Measurements from ENCODE around the gene NELFB.
A peak's percentile ranks its signal among the peaks of the same experiment; 100 is the strongest.

The NELFB gene

DNA sequence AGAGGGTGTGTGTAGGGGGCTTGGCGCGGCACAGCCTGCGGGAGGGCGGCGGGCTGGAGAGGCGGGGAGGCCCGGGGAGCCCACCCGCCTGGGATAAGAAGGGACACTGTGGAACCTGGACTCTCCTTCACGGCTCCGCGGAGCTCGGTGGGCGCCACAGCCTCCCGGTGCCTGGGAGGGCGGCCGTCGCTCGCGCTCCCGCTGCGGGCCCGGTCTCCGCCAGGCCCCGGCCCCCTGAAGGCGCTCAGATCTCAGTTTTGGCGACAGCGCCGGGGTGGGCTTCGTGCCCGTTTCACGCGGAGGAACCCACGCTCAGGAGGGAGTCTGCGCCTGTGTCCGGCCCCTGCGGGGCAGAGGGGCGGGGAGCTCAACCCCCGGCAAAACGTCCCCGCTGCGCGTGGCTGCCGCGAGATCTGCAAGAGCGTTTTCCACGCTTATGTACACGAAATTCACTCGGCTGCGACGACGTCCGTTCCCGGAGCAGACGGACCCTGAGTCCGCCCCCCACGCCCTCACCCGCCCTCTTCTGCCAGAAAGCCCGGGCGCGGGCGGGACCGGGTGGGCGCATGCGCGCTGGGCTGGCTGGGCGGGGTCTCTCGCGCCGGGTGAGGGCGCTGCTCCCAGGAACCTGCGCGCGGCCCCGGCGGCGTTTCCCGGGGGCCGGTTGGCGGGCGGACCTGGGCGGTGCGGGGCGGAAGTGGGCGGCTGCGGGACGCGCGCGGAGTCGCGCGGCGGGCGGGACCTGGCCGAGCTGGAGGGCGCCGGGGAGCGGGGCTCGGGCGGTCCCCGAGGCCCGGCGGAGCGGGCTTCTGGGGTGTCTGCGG is at the start of gene NELFB:
Gene NELFB (plus strand): TSS at position 704 of the 824 bp plus-strand sequence.
- peak; percentile 96 for DNase-seq

DNA sequence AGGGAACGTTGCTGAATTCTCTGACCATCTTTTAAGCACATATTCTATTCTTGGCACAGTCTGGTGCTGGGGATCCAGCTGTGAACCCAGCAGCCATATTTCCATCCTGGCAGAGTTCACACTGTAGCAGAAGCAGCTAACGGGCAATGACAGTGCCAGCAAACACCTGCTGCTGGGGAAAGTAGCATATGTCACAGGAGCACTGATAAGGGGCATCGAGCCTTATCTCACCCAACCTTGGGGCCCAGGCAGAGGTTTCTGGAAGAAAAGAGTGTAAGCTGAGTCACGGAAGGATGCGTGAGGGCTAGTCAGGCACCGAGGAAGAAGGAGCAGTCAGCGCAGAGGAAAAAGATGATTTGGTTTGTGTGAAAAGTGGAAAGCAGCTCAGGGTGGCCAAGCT is 48.5 kb upstream of the NELFB start:
- DNase-seq, result no peak

DNA sequence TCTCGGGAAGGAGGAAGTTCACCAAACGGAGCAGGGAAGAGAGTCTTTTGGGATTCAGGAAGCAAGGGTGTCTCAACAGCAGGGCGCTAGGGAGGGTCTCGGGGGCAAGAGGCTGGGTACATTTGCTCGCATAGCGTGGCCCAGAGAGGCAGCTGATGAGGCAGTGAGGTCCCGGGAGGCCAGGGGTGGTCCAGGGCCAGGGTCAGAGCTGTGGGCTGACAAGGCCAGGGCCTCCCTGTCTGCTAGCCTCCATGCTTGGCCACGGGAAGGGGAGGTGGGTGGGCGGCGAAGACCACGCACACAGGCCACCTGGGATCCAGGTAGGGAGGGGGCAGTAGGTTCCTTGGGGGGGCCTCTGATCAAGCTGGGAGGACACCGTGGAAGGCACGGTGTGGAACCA is 43.6 kb upstream of the NELFB start:
- DNase-seq, result no peak

DNA sequence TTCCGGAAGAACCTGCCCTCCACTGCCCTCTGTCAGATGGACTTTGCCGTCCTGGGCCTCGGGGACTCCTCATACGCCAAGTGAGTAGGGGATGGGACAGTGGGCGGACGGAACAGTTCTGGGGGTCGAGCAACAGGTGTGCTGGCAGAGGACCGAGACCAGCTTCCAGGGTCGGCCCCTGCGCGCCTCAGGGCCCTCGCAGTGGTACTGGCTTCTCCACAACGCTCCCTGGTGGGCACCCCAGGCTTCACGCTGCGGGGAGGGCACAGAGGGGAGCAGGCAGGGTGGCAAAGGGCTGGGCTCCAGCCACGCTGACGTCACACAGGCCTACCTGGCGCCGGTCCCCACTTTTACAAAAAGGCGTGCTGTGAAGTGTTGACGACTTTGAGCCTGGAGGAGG is 42.6 kb upstream of the NELFB start:
- DNase-seq, result no peak

DNA sequence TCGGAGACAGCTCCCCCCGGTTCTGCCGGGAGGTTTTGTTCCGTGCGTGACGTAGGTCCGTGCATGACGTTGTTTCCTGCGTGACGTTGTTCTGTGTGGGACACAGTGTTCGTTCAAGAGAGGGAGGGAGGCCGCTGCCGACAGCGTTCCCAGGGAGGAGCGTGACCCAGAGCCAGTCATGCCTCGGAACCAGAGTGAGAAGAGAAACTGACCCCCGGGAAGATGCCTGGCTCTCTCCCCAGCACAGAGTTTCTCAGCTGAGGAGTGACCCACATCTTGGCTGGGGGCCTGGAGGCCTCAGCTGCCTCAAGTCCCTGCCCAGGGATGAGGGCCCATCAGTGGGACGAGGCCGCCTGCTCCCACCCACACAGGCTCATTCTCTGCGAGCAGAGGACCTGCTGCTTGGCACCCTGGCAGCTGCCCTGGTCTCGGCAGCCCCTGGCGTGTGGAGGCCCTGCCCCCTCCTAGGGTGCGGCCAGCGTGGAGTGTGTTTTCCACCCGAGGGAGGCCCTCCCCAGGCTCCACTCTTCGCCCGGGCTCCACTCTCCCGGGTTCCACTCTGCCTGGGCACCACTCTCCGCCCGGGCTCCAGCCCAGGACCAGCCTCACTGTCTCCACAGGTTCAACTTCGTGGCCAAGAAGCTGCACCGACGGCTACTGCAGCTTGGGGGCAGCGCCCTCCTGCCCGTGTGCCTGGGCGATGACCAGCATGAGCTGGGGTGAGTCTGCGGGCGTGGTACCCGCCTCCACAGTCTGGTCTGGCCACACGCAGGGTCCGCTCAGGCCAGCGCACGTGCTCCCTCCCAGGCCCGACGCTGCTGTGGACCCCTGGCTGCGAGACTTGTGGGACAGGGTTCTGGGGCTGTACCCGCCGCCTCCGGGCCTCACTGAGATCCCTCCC is 41.7 kb upstream of the NELFB start:
- no peak for DNase-seq

DNA sequence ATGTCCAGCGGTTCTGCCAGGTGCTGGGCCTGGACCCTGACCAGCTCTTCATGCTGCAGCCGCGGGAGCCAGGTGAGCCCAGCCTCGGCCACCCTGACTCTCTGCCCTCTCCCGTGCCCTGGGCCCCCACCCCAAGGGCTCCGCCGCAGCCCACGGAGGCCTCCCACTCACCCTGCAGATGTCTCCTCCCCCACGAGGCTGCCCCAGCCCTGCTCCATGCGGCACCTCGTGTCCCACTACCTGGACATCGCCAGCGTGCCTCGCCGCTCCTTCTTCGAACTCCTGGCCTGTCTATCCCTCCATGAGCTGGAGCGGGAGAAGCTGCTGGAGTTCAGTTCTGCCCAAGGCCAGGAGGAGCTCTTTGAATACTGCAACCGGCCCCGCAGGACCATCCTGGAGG is 40.5 kb upstream of the NELFB start:
- no peak for DNase-seq

DNA sequence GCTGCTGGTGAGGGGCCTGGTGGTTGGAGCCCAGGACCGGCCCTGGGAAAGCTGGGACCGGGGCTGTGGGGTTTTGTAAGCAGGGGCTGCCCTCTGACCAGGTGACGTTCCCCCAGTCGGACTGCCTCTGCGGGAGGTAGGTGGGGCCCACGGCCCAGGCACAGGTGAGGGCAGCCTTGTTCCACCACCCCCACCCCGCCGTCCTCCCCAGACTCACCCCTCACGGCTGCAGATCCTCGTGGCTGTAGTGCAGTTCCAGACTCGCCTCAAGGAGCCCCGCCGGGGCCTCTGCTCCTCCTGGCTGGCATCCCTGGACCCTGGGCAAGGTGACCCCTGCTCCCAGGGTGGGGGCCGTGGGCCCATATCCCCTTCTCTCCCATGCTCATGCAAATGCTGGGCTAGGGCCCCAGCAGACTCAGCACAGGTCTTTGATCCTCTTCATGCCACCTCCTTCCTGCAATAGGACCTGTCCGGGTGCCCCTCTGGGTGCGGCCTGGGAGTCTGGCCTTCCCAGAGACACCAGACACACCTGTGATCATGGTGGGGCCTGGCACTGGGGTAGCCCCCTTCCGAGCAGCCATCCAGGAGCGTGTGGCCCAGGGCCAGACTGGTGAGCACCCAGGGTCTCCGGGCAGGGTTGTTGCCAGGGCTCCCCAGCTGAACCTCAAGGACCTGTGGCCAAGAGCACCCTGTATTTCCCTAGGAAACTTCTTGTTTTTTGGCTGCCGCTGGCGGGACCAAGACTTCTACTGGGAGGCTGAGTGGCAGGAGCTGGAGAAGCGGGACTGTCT is 39.7 kb upstream of the NELFB start:
- DNase-seq, result no peak

DNA sequence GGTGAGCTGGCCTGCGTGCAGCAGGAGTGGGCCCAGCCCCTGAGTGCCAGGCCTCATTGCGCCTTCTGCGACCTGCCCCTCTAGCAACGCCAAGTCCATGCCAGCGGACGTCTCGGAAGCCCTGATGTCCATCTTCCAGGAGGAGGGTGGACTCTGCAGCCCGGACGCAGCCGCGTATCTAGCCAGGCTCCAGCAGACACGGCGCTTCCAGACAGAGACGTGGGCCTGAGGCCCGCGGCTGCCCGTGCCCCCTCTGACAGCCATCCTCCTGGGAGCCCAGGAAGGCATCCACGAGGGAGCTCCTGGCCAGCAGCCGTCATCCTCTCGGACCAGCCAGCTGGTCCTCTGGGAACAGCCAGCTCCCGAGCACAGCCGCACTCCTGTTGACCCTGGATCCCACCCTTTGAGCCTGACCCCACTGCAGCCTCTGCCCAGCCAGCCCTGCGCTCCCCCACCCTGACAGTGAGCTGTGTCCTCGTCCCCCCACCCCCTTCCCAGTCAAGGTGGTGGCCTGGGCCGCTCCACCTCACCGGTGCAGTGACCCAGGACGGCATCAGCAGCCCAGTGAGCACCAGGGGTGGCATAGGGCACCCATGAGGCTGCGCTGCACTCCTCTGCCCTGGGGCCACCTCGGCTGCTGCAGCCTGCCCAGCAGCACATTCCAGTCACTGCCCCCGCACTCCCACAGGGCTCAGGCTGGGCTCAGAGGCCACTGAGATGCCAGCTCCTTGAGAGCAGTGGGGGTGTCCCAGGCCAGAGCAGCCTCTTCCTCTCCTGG is 38.8 kb upstream of the NELFB start:
- no peak for DNase-seq

DNA sequence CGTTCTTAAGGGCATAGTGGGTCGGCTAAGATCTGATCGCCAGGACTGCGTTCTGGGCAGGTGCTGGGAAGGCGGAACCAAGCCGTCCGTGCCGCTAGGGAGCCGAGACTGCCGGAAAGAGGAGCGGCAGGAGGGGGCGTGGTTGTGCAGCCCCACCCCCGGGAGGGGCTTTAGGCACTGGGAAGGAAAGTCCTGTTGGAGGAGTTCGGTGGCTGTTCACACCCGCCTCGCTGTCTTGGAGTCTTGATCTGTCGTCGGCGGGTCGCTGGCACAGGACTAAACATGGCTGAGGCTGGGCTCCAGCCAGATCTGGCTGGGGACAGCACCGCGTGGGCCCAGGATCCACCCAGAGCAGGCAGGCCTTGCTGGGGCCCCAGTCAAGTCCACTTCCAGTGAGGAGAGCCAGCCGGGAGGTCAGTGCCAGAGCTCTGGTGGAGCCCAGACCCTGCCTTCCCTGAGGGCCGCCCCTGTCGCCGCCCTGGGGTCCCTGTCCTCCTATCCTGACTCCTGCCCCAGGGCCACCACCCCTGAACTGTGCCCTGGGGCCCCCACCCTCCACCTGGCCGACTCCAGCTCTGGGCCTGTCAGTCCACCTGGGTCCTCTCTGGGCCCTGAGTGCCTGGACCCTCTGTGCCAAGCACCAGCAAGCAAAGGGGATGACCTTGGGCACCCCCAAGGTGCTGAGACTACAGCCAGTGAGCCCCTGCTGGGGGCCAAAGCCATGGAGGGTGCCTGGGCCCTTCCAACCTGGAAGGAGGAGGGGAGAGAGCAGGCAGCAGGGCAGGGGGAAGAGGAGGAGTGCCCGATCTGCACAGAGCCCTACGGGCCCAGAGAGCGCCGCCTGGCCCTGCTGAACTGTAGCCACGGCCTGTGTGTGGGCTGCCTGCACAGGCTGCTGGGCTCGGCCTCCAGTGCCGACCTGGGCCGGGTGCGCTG is 37.6 kb upstream of the NELFB start:
- no peak for DNase-seq

DNA sequence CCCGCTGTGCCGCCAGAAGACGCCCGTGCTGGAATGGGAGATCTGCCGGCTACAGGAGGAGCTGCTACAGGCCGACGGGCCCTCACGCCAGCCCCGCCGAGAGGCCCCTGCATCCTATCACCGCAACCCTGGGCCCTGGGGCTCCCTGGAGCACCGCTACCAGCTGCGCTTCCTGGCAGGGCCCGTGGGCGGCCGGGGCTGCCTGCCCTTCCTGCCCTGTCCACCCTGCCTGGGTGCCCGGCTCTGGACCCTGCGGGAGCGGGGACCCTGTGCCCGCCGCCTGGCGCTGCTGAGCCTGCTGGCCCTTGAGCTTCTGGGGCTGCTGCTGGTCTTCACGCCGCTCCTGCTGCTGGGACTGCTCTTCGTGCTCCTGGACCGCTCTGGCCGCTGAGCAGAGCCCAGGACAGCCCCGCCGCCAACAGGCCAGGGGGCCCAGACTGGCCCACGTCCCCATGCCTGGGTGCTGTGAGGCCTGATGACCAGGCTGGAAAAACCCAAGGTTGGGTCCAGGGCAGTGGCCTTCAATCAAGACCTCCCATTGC is 36.8 kb upstream of the NELFB start:
- no peak for DNase-seq

DNA sequence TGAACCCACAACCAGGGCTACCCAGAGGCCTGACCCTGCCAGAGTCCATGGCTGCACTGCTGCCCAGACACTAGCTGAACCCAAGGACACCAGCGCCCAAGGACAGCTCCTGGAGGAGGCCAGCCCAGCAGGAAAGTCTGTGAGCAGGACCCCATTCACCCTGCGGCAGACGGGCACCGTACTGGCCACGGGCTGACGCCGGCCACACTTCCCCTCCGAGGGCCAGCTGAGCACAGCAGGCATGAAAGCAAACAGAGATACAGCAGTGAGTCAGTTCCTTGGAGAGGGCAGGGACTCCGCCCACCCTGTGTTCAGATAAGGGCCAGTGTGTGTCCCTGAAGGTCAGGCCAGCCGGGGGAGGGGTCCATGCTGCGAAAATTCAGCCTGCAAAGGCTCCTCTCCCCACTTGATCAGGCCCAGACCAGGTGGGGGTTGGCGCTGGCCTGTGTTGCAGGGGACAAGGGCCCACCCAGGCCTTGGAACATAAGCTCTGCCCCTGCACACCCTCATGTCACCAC is 36.3 kb upstream of the NELFB start:
- no peak for DNase-seq

DNA sequence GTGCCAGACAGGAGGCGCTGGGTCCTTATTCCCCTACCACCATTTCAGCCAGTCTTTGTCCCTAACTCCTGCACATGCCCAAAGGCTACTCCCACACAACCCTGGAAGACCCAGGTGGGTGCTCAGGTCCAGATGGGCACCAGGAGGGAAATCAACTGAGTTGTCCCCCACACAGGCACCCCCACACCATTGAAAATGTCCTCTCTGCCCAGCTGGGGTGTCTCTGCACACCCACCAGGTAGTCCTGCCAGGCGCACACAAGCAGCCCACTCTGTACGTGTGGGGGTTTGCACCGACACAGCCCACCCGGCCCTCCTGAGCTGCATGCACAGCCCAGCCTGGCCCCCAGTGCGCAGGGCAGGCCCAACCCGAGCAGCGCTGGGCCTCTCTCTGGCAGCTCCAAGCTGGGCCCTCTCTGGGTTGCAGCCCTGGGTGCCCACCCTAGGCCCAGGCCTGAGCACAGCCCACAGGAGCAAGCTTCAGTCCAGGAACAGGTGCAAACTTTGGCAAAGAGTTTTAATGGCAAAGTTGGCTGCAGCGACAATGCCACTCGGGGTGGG is 35.3 kb upstream of the NELFB start:
- DNase-seq, result no peak

DNA sequence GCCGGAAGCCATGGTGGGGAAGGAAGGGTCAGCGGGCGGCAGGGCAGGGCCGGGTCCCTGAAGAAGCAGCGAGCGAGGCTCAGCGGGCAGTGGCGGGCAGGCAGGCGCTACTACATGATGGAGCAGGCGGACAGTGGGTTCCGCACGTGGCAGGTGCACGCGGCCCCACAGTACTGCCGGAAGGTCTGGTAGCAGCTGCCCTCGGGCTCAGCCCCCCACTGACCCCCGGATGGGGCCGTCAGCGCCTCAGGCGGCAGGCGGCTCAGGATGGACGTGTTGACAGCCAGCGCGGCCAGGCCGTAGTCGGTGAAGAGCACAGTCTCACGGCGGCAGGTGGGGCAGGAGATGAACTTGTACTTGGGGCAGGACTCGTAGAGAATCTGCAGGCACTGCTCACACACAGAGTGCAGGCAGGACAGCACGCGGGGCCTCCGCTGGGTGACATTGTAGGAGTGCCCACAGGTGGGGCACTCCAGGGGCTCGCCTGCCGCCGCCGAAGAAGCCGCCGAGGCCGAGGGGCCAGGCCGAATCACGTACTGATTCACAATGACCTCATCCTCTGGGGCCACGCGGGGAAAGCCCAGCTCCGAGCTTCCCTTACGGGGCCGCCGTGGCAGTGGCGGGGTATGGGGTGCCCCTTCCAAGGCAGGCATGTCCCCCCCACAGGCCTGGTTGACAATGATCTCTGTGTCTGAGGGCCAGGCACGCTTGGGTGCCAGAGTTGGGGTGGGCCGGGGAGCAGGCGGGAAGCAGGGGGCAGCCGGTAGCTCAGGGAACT is 34.6 kb upstream of the NELFB start:
- no peak for DNase-seq

DNA sequence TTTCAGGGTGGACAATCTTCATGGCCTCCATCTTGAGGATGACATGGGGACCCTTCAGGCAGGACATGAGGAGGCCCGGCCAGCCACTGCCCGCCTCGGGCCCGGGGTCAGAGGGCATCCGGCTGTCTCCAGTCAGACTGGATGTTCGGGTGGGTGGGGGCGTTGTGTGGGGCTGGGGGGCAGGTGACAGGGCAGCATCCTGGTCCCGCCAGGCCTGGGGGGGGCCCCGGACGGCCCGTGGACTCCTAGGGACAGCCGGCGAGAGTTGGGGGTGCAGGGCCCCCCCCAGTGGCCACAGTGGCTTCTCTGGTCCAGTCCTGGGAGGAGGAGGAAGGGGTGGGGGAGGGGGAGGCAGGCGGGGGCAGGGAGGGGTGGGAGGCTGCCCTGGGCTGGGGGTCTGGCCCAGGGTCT is 34.0 kb upstream of the NELFB start:
- no peak for DNase-seq

DNA sequence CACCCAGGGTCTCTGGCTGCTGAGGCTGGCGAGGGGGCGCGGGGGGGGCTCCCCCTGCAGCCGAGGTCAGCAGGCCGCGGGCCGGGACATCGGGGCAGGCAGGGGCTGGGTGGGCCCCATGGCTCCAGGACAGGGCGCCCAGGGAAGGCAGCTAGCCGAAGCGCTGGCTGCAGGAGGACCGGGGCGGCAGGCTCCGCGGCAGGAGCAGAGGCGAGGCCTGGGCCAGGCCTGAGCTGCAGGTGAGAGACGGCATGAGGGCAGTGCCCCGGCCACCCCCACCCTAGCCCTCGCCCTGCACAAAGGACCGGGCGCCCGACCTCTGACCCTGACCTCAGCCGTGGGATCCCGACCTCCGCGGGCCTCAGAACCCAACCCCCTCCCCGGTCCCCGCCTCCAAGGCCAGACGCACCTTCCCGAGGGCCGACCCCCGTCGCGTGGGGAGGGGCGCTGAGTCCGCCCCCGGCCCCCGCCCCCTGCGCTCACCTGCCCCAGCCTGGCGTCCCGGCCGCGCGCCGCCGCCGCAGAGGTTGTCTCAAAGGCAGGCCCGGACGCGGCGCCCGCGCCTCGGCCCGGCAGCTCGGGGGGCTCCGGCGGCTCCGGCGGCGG is 33.5 kb upstream of the NELFB start:
- DNase-seq, result no peak

DNA sequence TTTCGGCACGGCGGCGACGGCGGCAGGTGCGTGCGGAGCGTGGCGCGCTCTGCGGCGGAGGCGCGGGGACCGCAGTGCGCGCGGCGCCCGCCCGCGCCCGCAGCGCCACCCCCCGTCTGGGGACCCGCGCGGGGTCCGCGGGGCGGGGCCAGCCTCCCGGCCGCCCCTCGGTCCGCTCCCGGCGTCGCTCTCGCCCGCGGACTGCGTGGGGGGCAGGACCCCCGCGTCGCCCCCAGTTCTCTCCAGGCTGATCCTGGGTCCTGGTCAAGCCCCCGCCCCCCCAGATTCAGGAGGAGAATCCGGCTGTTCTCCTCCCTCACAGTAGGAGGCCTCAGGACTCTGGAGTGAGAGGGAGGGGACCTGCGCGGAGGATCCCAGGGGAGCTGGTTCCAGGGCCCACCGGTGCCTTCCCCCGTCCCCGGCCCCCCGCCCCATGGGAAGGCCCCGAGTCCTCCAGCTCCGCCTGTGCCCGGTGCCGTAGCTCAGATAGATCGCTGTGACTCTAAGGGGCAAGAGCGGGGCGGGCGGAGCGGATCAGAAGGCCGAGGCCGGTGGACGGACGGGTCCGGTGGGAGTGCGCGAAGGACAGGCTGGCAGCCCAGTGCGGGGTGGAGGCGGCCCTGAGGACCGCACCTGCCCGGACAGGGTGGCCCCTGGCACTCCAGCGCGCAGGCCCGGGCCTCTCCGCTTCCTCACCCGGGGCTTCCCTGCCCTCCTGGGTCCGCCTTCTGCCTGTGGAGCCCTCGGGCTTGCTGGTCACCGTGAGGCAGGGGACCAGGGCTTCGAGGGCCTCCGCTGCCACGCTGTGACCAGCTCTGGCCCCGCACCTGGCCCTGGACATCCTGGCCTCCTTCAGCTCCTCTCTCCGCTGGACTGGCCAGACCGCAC is 32.7 kb upstream of the NELFB start, which contains the start of gene RNF208:
Gene RNF208 (minus strand): TSS at position 51 of the 888 bp plus-strand sequence. CDS start 1,028 bp downstream, outside the sequence.
- DNase-seq, result no peak

DNA sequence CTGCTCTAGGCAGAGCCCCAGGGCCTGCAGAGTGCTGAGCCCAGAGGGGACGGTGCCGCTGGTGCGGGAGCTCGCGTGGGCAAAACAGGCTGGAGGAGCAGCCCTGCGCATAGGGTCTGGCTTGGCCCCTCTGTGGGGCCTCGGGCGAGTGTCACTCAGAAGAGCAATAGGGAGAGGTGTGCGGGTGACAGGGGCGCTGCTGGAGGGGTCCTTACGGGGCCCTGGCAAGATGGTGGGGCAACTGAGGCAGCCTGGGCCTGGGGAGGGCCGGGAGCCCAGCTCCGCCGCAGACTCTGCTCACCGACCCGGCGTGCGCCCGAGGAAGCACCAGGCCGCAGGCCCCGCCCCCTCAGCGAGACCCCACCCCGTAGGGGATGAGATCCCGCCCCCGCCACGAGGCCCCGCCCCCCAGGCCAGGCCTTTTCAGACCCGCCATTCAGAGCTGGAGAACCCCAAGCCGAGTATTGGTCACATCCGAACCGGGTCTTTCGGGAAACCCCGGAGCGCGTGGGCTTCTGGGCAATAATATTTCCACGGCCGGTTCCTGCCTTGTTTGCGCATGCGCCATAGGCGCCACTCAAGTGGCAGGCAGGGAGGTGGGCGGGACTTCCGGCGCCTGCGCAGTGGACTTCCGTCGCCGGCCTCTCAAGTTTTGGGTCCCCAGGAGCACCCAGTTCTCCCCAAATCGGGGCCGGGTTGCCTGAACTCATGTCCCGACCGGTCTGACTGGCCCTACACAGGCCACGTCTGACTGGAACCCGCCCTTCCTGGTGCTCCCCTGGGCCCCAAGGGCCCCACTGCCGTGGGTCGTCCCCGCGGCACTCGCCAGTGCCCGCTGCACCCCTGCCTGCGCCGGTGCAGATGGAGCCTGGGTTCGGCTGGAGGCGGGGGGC is 31.8 kb upstream of the NELFB start:
- peak; percentile 99 for DNase-seq
